Psoas muscle (tissue), 8 donors: ENCODE data around the gene FZD8. TPM values are rescaled to one million over a fixed set of nuclear protein-coding genes. Genes with fewer than 3 reads are reported as not detected.

Experiments used
- ATAC-seq, 4 donors: fragments of 200-7000 bp; cut with Tn5 transposase; one replicate each; pipeline ENCODE4 v1.9.1; 2020; ENCODE audit warnings: moderate library complexity in 3 of 4, mild to moderate bottlenecking in 2 of 4
- DNase-seq, 2 donors: peaks; one replicate each; pipeline ENCODE4 v3.0.0-alpha.2; 2020
- H3K27ac ChIP-seq: fragments of 200-600 bp; one replicate; pipeline ENCODE4 v1.8.0; 2022
- H3K27me3 ChIP-seq, 3 donors: fragments of 200-600 bp in 1 of 3; one replicate each; pipeline versions ENCODE4 v1.6.1 to v1.8.0; 2013 to 2022; ENCODE audit warnings: low read length in 2 of 3, mild to moderate bottlenecking in 2 of 3, moderate library complexity in 1 of 3; ENCODE audit not compliant: insufficient read depth in 3 of 3
- H3K36me3 ChIP-seq, 2 donors: fragments of 200-600 bp in 1 of 2; one replicate each; pipeline versions ENCODE4 v1.6.1 to v1.8.0; 2013 to 2022; ENCODE audit warnings: low read depth in 1 of 2, mild to moderate bottlenecking in 1 of 2, moderate library complexity in 1 of 2; ENCODE audit not compliant: insufficient read depth in 1 of 2
- H3K4me1 ChIP-seq: fragments of 200-600 bp; one replicate; pipeline ENCODE4 v1.8.0; 2022
- H3K4me3 ChIP-seq: fragments of 200-600 bp; one replicate; pipeline ENCODE4 v1.8.0; 2022; ENCODE audit warnings: mild to moderate bottlenecking
- H3K9me3 ChIP-seq: fragments of 200-600 bp; one replicate; pipeline ENCODE4 v1.8.0; 2022
- WGBS, 3 donors: extraction: QIAGEN DNeasy Blood & Tissue Kit; methylation state at CpG; one replicate each; pipeline versions ENCODE4 v1.1.6 to v1.1.7; 2013; 5-methylcytosine and 5-hydroxymethylcytosine counted together
- intact Hi-C, 2 donors: fragments of 100-400 bp; cut with DNase I; formaldehyde crosslinking; loops; one replicate each; pipeline versions ENCODE4 v1.11.0 to v1.14.2; 2022
- polyA plus RNA-seq, 3 donors: library from polyadenylated mRNA; stranded (reverse); fragments of 200-250 nt; gene quantifications; one replicate each; pipeline ENCODE4 v1.2.3, GENCODE V29; 2013
- total RNA-seq, 4 donors: library from RNA; stranded (reverse); fragmentation: NEBNext Ultra II Directional in 2 of 4; extraction: Animal tissue kit (Norgen Biotek cat#: 25700) in 2 of 4; gene quantifications; one replicate each; pipeline versions ENCODE4 v1.2.1 to v1.2.4, GENCODE V29; 2021 to 2023
- TF ChIP-seq, protein P1 (sequence below): fragments of 200-600 bp; IDR thresholded peaks from one replicate; pipeline ENCODE4 v1.8.0; 2022; ENCODE audit warnings: antibody characterized with exemption
- donor health status: healthy with polysubstance abuse.
- donor health status: DM: no; HTN: no; CAD: no; lungs with moderate emphysema.
- donor health status: Bipolar disorder and iron deficiency.
- donor health status: healthy.
- donor health status: DM: yes; HTN: yes; CAD: no.
- donor health status: DM: no; HTN: no; CAD: no.
- donor health status: DM: no; HTN: no; CAD: no.
- donor health status: DM: yes; HTN: yes; CAD: no.

FZD8 gene
- total and polyA plus RNA-seq, 7 donors = 1.4 to 6.1 (median 4.1) TPM

DNA sequence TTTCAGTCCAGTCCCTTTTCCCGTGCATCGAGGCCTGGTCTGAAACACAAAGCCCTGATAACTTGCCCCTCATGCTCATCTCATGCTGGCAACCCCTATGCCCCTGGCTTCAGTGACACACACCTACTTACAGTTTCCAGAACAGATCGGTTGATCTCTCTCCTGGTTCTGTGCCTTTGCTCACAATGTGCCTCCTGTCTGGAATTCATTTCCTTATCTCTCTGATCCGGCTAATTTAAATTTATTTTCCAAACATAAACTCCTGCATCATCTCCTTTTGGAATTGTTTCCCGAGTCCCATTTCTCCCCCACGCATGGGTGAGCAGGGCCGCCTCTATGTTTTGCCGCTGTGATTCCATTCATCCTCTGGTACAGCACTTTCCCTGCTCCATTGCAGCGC is 25.9 kb upstream of the FZD8 start:
- Histone ChIP-seq H3K27ac (no peak overlapping the region), H3K27me3 (no peaks in the 10 kb centered on the region), H3K4me1 (no peaks in the 10 kb centered on the region), H3K36me3 (no peaks in the 10 kb centered on the region), H3K9me3 (no peaks in the 10 kb centered on the region), H3K4me3 (no peak overlapping the region)
- no peak for DNase-seq
- ATAC-seq = no peak
- 94 to 97% (median 97%) methylated on average over 9 of the region's 9 CpGs for whole genome bisulfite sequencing, 3 donors
- TF ChIP-seq, protein P1, sequence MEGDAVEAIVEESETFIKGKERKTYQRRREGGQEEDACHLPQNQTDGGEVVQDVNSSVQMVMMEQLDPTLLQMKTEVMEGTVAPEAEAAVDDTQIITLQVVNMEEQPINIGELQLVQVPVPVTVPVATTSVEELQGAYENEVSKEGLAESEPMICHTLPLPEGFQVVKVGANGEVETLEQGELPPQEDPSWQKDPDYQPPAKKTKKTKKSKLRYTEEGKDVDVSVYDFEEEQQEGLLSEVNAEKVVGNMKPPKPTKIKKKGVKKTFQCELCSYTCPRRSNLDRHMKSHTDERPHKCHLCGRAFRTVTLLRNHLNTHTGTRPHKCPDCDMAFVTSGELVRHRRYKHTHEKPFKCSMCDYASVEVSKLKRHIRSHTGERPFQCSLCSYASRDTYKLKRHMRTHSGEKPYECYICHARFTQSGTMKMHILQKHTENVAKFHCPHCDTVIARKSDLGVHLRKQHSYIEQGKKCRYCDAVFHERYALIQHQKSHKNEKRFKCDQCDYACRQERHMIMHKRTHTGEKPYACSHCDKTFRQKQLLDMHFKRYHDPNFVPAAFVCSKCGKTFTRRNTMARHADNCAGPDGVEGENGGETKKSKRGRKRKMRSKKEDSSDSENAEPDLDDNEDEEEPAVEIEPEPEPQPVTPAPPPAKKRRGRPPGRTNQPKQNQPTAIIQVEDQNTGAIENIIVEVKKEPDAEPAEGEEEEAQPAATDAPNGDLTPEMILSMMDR = no peak
- intact Hi-C loops = no loop called here

DNA sequence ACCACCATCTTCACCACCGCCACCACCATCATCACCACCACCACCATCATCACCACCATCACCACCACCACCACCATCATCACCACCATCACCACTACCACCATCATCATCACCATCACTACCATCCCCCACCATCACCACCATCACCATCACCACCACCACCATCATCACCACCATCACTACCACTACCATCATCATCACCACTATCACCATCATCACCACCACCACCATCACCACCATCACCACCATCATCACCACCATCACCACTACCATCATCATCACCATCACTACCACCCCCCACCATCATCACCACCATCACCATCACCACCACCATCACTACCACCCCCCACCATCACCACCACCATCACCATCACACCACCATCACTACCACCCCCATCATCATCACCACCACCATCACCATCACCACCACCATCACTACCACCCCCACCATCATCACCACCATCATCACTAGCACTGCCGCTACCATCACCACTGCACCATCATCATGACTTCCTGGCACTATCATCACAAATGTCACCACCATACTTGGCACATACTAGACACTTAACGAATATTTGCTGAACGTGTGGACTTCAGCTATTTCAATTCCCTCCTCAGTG is 25.3 kb upstream of the FZD8 start:
- H3K27me3 ChIP-seq = no peaks in the 10 kb centered on the region
- 85 to 92% (median 87%) methylated on average over 4 of the region's 4 CpGs for WGBS, 3 donors
- ATAC-seq = no peak

DNA sequence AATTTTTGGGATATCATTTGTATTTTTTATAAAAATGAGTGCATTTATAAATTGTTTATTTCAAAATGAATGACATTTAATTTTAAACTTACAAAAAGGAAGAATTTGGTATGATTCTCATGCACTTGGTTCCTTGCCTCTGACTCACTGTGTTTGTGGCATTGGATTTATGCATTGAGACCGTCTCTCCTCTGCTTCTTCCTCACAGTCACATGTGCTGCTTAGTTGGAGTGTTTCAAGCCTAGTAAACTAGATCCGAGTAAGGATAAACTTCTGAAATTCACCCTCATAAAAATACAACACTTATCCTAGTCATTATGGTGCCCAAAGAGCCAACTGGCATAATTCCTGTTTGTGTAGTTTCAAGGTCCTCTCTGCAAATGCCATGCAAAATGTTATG is 19.1 kb upstream of the FZD8 start:
- H3K4me3 ChIP-seq = no peak overlapping the region
- no peak overlapping the region for H3K27ac ChIP-seq
- no peaks in the 10 kb centered on the region for H3K4me1 ChIP-seq
- TF ChIP-seq, protein P1 = no peak
- WGBS, 3 donors = 51 to 67% (median 66%) methylated on average over 2 of the region's 2 CpGs
- intact Hi-C loops = no loop called here
- H3K9me3 ChIP-seq = peaks cover 3% of the 10 kb centered on the region
- no peak for DNase-seq
- H3K36me3 ChIP-seq = no peaks in the 10 kb centered on the region
- no peaks in the 10 kb centered on the region for H3K27me3 ChIP-seq
- ATAC-seq = no peak

More for the DNA sequence above, 25.3 kb upstream of the FZD8 start:
- TF ChIP-seq, protein P1 = no peak
- Histone ChIP-seq H3K36me3 (no peaks in the 10 kb centered on the region), H3K4me1 (no peaks in the 10 kb centered on the region), H3K27ac (no peak overlapping the region), H3K4me3 (no peak overlapping the region), H3K9me3 (no peaks in the 10 kb centered on the region)
- no peak for DNase-seq
- intact Hi-C loops = no loop called here

DNA sequence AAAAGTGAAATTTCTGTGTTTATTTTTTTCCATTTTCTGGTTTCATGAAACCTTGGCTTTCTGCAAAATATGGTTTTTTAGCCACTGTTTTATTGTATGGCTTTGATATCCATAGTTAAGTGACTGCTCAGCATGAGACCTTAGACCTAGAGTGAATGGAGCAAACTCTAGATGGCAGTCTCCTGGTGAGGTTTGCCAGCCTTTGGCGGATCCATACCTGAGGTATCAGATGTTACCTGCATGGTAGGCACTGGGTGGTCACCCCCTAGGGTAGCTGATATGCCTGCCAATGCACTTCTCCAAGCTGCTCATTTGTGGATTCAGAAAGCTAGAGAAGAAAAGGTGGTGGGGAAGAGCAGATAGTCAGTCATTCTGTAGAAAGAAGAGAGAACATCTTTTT is 17.4 kb upstream of the FZD8 start:
- intact Hi-C loops = no loop called here
- Histone ChIP-seq H3K4me1 (no peaks in the 10 kb centered on the region), H3K4me3 (no peak overlapping the region), H3K27ac (no peak overlapping the region), H3K9me3 (peaks cover 3% of the 10 kb centered on the region), H3K36me3 (no peaks in the 10 kb centered on the region), H3K27me3 (no peaks in the 10 kb centered on the region)
- ATAC-seq = no peak
- 88 to 95% (median 91%) methylated on average over 1 of the region's 1 CpG for WGBS, 3 donors
- TF ChIP-seq, protein P1 = no peak
- DNase-seq = no peak

DNA sequence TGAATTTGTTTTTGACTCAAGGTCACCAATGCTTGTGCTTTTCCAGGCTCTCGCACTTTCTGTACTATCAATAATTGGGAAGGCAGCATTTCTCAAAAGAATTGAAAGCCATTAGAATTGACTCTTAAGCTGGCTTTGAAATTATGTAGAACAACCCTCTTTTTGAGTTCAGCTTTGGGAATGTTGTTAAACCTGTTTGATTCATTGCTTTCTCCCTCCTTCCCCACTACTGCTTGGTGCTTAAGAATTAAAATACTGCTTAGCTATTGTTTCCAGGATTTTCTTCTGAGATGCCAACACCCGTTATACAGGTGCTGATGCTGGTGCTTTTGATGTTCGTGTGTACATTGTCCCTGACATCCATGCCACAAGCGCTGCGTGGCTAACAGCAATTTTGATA is 15.5 kb upstream of the FZD8 start:
- intact Hi-C loops = no loop called here
- Histone ChIP-seq H3K36me3 (no peaks in the 10 kb centered on the region), H3K4me1 (no peaks in the 10 kb centered on the region), H3K27ac (no peak overlapping the region), H3K9me3 (peaks cover 3% of the 10 kb centered on the region), H3K27me3 (no peaks in the 10 kb centered on the region), H3K4me3 (no peak overlapping the region)
- ATAC-seq (no peak), DNase-seq (no peak)
- WGBS, 3 donors = 84 to 88% (median 88%) methylated on average over 5 of the region's 5 CpGs
- TF ChIP-seq, protein P1 = no peak
